ENCODE measurements around the gene STUM. TPM values are rescaled to one million over a fixed set of nuclear protein-coding genes. Genes with fewer than 3 reads are reported as not detected.

STUM gene
- total and polyA plus RNA-seq, 2 of the 8 experiments (the other 6 are each of a cell fraction or from before 2014, with no cell fraction given) = 0.76 to 1.2 TPM

DNA sequence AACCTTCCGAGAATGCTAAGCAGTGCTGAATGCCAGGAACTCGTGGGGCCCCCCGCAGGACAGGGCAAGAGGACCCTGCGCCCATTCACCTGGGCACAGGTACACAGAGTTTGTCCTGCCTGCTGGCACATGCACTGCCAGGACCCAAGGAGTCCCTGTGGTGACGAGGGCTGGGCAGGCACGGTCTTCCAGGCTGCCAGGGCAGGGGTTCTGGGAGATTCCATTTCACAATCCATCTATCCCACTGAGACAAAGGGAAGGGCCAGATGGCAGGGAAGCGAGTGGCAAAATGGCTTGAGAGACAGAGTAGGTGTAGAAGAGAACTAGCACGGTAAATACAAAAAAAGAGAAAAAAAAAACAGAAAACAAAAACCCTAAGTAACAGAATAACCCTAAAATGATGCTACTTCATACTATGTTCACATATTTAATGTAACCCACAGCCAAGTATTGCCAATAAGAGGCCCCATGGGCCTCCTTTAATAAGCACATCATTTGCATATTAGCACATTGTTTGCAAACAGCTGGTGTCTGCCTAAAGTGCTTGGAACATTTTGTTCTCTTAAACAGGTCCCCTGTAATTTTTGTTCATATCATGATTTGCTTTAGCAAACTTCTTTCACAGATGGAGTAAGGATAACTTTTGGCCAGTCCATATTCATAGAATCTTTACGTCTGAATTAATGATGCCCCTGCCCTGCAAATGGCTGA lies 83.8 kb downstream of the STUM start:
- H3K79me2 ChIP-seq (ENCODE audit: control insufficient read depth in 1 of 2, insufficient read depth in 2 of 2, low read length in 2 of 2) = no peaks in the 10 kb centered on the region
- no peak overlapping the region for H2BK15ac ChIP-seq (ENCODE audit: low read length)
- TF ChIP-seq ASH2L (IDR thresholded peaks at IDR 0.05; ENCODE audit: low read length) (no peak), RXRA (IDR thresholded peaks at IDR 0.05; ENCODE audit: insufficient read depth, low read depth, low read length) (no peak)
- 78% methylated on average over 9 of the region's 9 CpGs; no CpG with 5 or more reads in 1 of the 2 experiments for WGBS, 2 experiments (ENCODE audit: extremely low coverage in 1 of 2, insufficient coverage in 1 of 2, insufficient read length in 1 of 2, insufficient replicate concordance in 2 of 2, low coverage in 1 of 2, low lambda C conversion rate in 2 of 2, missing lambda C conversion rate in 1 of 2)
- no peak overlapping the region for H3K23ac ChIP-seq (ENCODE audit: insufficient read length)
- H2AFZ ChIP-seq (ENCODE audit: low read length) = no peak overlapping the region
- no peak overlapping the region for H4K91ac ChIP-seq (replicated peaks; ENCODE audit: insufficient read length, low read length)
- H3K4ac ChIP-seq (replicated peaks; ENCODE audit: insufficient read length, low read depth, low read length) = no peak overlapping the region
- no peak overlapping the region for H3K9ac ChIP-seq (replicated peaks in 1 of 4; ENCODE audit: extremely low read depth in 1 of 4, low read depth in 3 of 4, low read length in 3 of 4)
- no peak overlapping the region for H2BK5ac ChIP-seq (ENCODE audit: low read depth, low read length)
- no peak overlapping the region for H3K4me2 ChIP-seq (ENCODE audit: insufficient read depth in 1 of 2, low read depth in 2 of 2, low read length in 2 of 2)
- no peaks in the 10 kb centered on the region for H3K36me3 ChIP-seq (ENCODE audit: control insufficient read depth in 2 of 4, insufficient read depth in 4 of 4, low read length in 3 of 4)
- H3K23me2 ChIP-seq (ENCODE audit: low read depth, low read length) = peaks cover 2% of the 10 kb centered on the region; the same call in 1 of the 2 replicates
- H2AK5ac ChIP-seq (ENCODE audit: low read depth, low read length) = 0 out of 2 replicates have a peak overlapping the region, but pooled peaks have one; percentile 6
- no peak overlapping the region for H2BK120ac ChIP-seq (replicated peaks; ENCODE audit: low read depth, low read length)
- FAIRE-seq = no peak
- no peak for DNase-seq (ENCODE audit: low read depth in 1 of 2, low spot score in 2 of 2)
- peaks cover 0 to 7% (median 4%) of the 10 kb centered on the region in 4 experiments; a peak in 5 of 7 replicates for H3K4me1 ChIP-seq (replicated peaks in 1 of 4; ENCODE audit: control insufficient read depth in 3 of 4, insufficient read depth in 4 of 4, low read length in 3 of 4)
- no peaks in the 10 kb centered on the region for H3K79me1 ChIP-seq (ENCODE audit: low read depth, low read length)
- H3K14ac ChIP-seq (ENCODE audit: insufficient read length) = no peak overlapping the region
- no peak overlapping the region for H2BK20ac ChIP-seq (ENCODE audit: low read length)
- H4K20me1 ChIP-seq (replicated peaks in 1 of 2; ENCODE audit: control insufficient read depth in 1 of 2, insufficient read depth in 2 of 2, low read length in 2 of 2) = no peaks in the 10 kb centered on the region
- no peak overlapping the region for H3K56ac ChIP-seq (replicated peaks; ENCODE audit: insufficient read length, low read depth, low read length)
- H3K4me3 ChIP-seq (ENCODE audit: extremely low read depth in 1 of 4, insufficient read depth in 2 of 4, low read depth in 3 of 4, low read length in 4 of 4) = no peak overlapping the region
- no peak overlapping the region for H4K5ac ChIP-seq (ENCODE audit: insufficient read length, low read depth, low read length)
- no peak overlapping the region for H2BK12ac ChIP-seq (ENCODE audit: low read depth, low read length)
- H3K27me3 ChIP-seq (replicated peaks in 1 of 4; ENCODE audit: control insufficient read depth in 3 of 4, extremely low read depth in 1 of 4, insufficient read depth in 3 of 4, low read length in 3 of 4) = peaks cover 0 to 3% (median 3%) of the 10 kb centered on the region in 4 experiments; a peak in 4 of 7 replicates
- ChIA-PET POLR2A (ENCODE audit: partially characterized antibody) (no interaction called here), CTCF (ENCODE audit: partially characterized antibody) (interaction anchor here (0.8 to 14.1 kb wide), 14 partner anchors 12 to 257 kb away, joined by 3 to 184 read pairs (median 4); no protein-coding TSS in a partner anchor)
- no peak overlapping the region for H4K8ac ChIP-seq (ENCODE audit: extremely low read depth, insufficient read depth, low read length)
- no peak overlapping the region for H3K27ac ChIP-seq (ENCODE audit: low read depth, low read length)
- no peaks in the 10 kb centered on the region for H3K9me3 ChIP-seq (ENCODE audit: insufficient read depth in 2 of 2, low read depth in 1 of 2, low read length in 1 of 2)
- H3K18ac ChIP-seq (ENCODE audit: extremely low read depth, low read length) = no peak overlapping the region

All from H1 (cell line).